ENCODE results near the gene ATP4B.

The ATP4B gene

GRCh38 chr13:113642563-113642962 is 15.4 kb downstream of the ATP4B start:
- no peak for DNase-seq (ENCODE audit: low read depth)

- DNase-seq (ENCODE audit: low read depth): no peak
Measured at GRCh38 chr13:113641426-113641825, 16.6 kb downstream of the ATP4B start.

GRCh38 chr13:113639616-113640262 is 18.3 kb downstream of the ATP4B start:
- no peak for DNase-seq (ENCODE audit: low read depth)

GRCh38 chr13:113638806-113639205 is 19.2 kb downstream of the ATP4B start:
- DNase-seq (ENCODE audit: low read depth): no peak

- no peak for DNase-seq (ENCODE audit: low read depth)
Measured at GRCh38 chr13:113638173-113638746, 19.7 kb downstream of the ATP4B start.

GRCh38 chr13:113637262-113638160 is 20.5 kb downstream of the ATP4B start:
- DNase-seq (ENCODE audit: low read depth): no peak

- DNase-seq (ENCODE audit: low read depth): no peak
Measured at GRCh38 chr13:113636266-113636963, 21.6 kb downstream of the ATP4B start.

- no peak for DNase-seq (ENCODE audit: low read depth)
Measured at GRCh38 chr13:113635709-113636108, 22.3 kb downstream of the ATP4B start.

- DNase-seq (ENCODE audit: low read depth): no peak
Measured at GRCh38 chr13:113635048-113635420, 23.0 kb downstream of the ATP4B start.

GRCh38 chr13:113634279-113635047 is 23.5 kb downstream of the ATP4B start:
- DNase-seq (ENCODE audit: low read depth): no peak

- no peak for DNase-seq (ENCODE audit: low read depth)
Measured at GRCh38 chr13:113633485-113633873, 24.5 kb downstream of the ATP4B start.

- DNase-seq (ENCODE audit: low read depth): no peak
Measured at GRCh38 chr13:113632706-113633484, 25.1 kb downstream of the ATP4B start.

- DNase-seq (ENCODE audit: low read depth): no peak
Measured at GRCh38 chr13:113631341-113632095, 26.5 kb downstream of the ATP4B start.

- no peak for DNase-seq (ENCODE audit: low read depth)
Measured at GRCh38 chr13:113630804-113631203, 27.2 kb downstream of the ATP4B start.

GRCh38 chr13:113630296-113630695 is 27.7 kb downstream of the ATP4B start:
- DNase-seq (ENCODE audit: low read depth): no peak

GRCh38 chr13:113629866-113630265 is 28.1 kb downstream of the ATP4B start:
- DNase-seq (ENCODE audit: low read depth): no peak

GRCh38 chr13:113628291-113629270 is 29.4 kb downstream of the ATP4B start:
- no peak for DNase-seq (ENCODE audit: low read depth)

- DNase-seq (ENCODE audit: low read depth): no peak
Measured at GRCh38 chr13:113627136-113627535, 30.9 kb downstream of the ATP4B start.
